ENCODE measurements around the gene TTC19.

TTC19 gene

GRCh38 chr17:15999141-15999973, at the start of gene TTC19, which contains the start of gene ZSWIM7:
TTC19 (plus strand) TSS chr17:15999824; CDS start chr17:15999849, 25 bp downstream.
ZSWIM7 (minus strand) TSS chr17:15999704; CDS start chr17:15999594, 110 bp downstream.
- peak; percentile 96 for DNase-seq

GRCh38 chr17:15951368-15952047, 48.1 kb upstream of the TTC19 start:
- no peak for DNase-seq

- no peak for DNase-seq
Observed at GRCh38 chr17:15952048-15952532, 47.5 kb upstream of the TTC19 start.

GRCh38 chr17:15952916-15953790, 46.5 kb upstream of the TTC19 start:
- no peak for DNase-seq

GRCh38 chr17:15954222-15954621, 45.4 kb upstream of the TTC19 start:
- DNase-seq: no peak

- no peak for DNase-seq
Observed at GRCh38 chr17:15955793-15956541, 43.7 kb upstream of the TTC19 start.

GRCh38 chr17:15957206-15957605, 42.4 kb upstream of the TTC19 start:
- DNase-seq: peak; percentile 20

- no peak for DNase-seq
Observed at GRCh38 chr17:15957608-15958307, 41.9 kb upstream of the TTC19 start.

- no peak for DNase-seq
Observed at GRCh38 chr17:15958484-15958854, 41.2 kb upstream of the TTC19 start.

- DNase-seq: no peak
Observed at GRCh38 chr17:15963670-15964110, 35.9 kb upstream of the TTC19 start.

- DNase-seq: no peak
Observed at GRCh38 chr17:15965528-15965927, 34.1 kb upstream of the TTC19 start.

GRCh38 chr17:15966183-15966878, 33.3 kb upstream of the TTC19 start:
- DNase-seq: no peak

- no peak for DNase-seq
Observed at GRCh38 chr17:15966879-15967248, 32.8 kb upstream of the TTC19 start.

- no peak for DNase-seq
Observed at GRCh38 chr17:15967706-15968399, 31.8 kb upstream of the TTC19 start.

- DNase-seq: no peak
Observed at GRCh38 chr17:15969463-15969862, 30.2 kb upstream of the TTC19 start.

GRCh38 chr17:15970500-15970899, 29.1 kb upstream of the TTC19 start:
- DNase-seq: no peak

GRCh38 chr17:15971098-15971678, 28.4 kb upstream of the TTC19 start:
- DNase-seq: no peak

GRCh38 chr17:15971882-15972281, 27.7 kb upstream of the TTC19 start:
- no peak for DNase-seq

- no peak for DNase-seq
Observed at GRCh38 chr17:15972497-15972951, 27.1 kb upstream of the TTC19 start.

- DNase-seq: no peak
Observed at GRCh38 chr17:15973016-15973415, 26.6 kb upstream of the TTC19 start.
